ENCODE results near the gene SETD5. TPM values are rescaled to one million over a fixed set of nuclear protein-coding genes. Genes with fewer than 3 reads are reported as not detected.

The SETD5 gene
- total RNA-seq, 1 experiment from 2014 or later = 49.3 TPM

GRCh38 chr3:9435316-9435715 is 37.9 kb downstream of the SETD5 start:
- H3K27ac ChIP-seq = no peak overlapping the region
- no peak overlapping the region for H3K4me3 ChIP-seq
- no peak for DNase-seq (ENCODE audit: low read depth in 1 of 2, low spot score in 2 of 2)
- peaks cover 96% of the 10 kb centered on the region for H3K36me3 ChIP-seq
- no peaks in the 10 kb centered on the region for H3K9me3 ChIP-seq (replicated peaks)
- H3K27me3 ChIP-seq (replicated peaks) = no peaks in the 10 kb centered on the region
- H3K4me1 ChIP-seq (replicated peaks) = no peaks in the 10 kb centered on the region; the same call in 1 of the 2 replicates

GRCh38 chr3:9439331-9439730 is 41.9 kb downstream of the SETD5 start:
- H3K36me3 ChIP-seq = peaks cover 97% of the 10 kb centered on the region
- DNase-seq (ENCODE audit: low read depth in 1 of 2, low spot score in 2 of 2) = no peak
- H3K4me1 ChIP-seq (replicated peaks) = no peaks in the 10 kb centered on the region; the same call in 1 of the 2 replicates
- H3K27me3 ChIP-seq (replicated peaks) = no peaks in the 10 kb centered on the region
- H3K4me3 ChIP-seq = no peak overlapping the region
- no peak overlapping the region for H3K27ac ChIP-seq
- H3K9me3 ChIP-seq (replicated peaks) = no peaks in the 10 kb centered on the region

DNA sequence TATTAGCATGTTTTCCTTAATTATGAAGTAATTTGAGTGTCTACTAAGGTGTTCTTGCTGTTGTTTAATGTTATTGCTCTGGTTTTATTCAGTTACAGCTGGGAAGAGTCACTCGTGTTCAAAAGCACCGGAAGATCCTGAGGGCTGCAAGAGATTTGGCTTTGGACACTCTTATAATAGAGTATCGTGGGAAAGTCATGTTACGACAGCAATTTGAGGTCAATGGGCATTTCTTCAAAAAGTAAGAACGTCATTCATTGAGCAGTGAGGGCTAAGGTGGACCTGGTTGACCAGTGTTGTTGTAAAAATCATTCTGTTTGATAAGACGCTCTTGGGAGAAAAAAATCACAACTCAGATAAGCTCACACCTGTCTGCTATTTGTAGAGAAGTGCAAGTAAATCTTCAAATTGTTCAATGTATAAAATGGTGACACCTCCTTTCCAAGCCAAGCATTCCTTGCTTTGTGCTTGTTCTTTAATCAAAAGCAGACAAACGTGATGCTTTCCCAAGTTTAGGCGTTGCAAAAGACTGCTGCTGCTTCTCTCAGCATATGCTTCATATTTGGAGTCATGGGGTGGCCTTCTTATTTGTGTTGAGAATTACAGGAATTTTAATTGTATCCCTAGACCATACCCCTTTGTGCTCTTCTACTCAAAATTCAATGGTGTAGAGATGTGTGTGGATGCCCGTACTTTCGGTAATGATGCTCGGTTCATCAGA is 44.2 kb downstream of the SETD5 start:
- no peak for DNase-seq (ENCODE audit: low read depth in 1 of 2, low spot score in 2 of 2)
- Histone ChIP-seq H3K4me3 (no peak overlapping the region), H3K4me1 (replicated peaks) (no peaks in the 10 kb centered on the region; the same call in 1 of the 2 replicates), H3K36me3 (peaks cover 92% of the 10 kb centered on the region), H3K27me3 (replicated peaks) (no peaks in the 10 kb centered on the region), H3K9me3 (replicated peaks) (no peaks in the 10 kb centered on the region), H3K27ac (no peak overlapping the region)

- H3K4me1 ChIP-seq (replicated peaks) = no peaks in the 10 kb centered on the region
- DNase-seq (ENCODE audit: low read depth in 1 of 2, low spot score in 2 of 2) = no peak
- no peaks in the 10 kb centered on the region for H3K27me3 ChIP-seq (replicated peaks)
- no peak overlapping the region for H3K4me3 ChIP-seq
- H3K27ac ChIP-seq = no peak overlapping the region
- H3K36me3 ChIP-seq = peaks cover 91% of the 10 kb centered on the region
- H3K9me3 ChIP-seq (replicated peaks) = no peaks in the 10 kb centered on the region
Measured at GRCh38 chr3:9448071-9448470, 50.7 kb downstream of the SETD5 start.

DNA sequence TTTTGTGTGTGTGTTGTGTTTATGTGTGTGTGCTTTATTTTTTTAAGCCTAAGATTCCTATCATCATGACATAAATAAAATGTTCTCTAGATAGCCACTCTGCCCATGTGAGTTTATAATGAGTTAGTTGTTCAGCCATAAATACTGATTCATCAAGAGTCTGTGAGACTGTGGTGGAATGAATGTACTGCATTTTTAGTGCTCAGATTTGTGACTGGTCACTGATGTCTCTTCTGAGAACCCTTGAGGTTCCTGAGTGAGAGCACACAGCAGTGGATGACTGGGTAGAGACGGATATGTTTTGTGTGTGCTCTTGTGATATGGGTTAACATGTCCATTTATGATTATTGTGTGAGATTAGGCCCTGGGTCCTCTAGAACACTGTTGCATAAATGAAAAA is 51.2 kb downstream of the SETD5 start:
- Histone ChIP-seq H3K4me1 (replicated peaks) (no peaks in the 10 kb centered on the region), H3K36me3 (peaks cover 91% of the 10 kb centered on the region), H3K9me3 (replicated peaks) (no peaks in the 10 kb centered on the region), H3K27ac (no peak overlapping the region), H3K4me3 (no peak overlapping the region), H3K27me3 (replicated peaks) (no peaks in the 10 kb centered on the region)
- DNase-seq (ENCODE audit: low read depth in 1 of 2, low spot score in 2 of 2) = no peak

DNA sequence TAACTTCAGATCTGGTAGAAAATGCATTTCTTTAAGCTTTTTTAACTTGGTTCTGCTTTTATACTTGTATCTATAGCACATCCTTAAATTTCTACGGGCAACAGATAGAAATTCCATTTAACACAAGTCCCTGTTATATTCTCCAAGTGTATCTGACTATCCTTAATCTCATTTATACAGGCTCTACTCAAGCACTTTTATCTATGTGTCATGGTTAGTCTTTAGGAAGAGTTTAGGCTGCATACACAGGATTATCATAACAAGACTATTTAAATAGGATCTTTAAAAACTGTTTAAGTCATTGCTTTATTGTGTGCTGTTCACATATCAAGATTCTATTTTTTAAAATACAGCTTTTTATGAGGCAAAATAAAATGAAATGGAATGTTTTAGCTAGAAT is 52.7 kb downstream of the SETD5 start:
- no peak for DNase-seq (ENCODE audit: low read depth in 1 of 2, low spot score in 2 of 2)
- no peaks in the 10 kb centered on the region for H3K27me3 ChIP-seq (replicated peaks)
- no peaks in the 10 kb centered on the region for H3K9me3 ChIP-seq (replicated peaks)
- no peak overlapping the region for H3K27ac ChIP-seq
- no peak overlapping the region for H3K4me3 ChIP-seq
- no peaks in the 10 kb centered on the region for H3K4me1 ChIP-seq (replicated peaks)
- H3K36me3 ChIP-seq = peaks cover 84% of the 10 kb centered on the region

- H3K27me3 ChIP-seq (replicated peaks) = no peaks in the 10 kb centered on the region
- H3K4me3 ChIP-seq = no peak overlapping the region
- no peaks in the 10 kb centered on the region for H3K4me1 ChIP-seq (replicated peaks)
- H3K9me3 ChIP-seq (replicated peaks) = no peaks in the 10 kb centered on the region
- no peak for DNase-seq (ENCODE audit: low read depth in 1 of 2, low spot score in 2 of 2)
- no peak overlapping the region for H3K27ac ChIP-seq
- peaks cover 87% of the 10 kb centered on the region for H3K36me3 ChIP-seq
Measured at GRCh38 chr3:9450991-9451390, 53.6 kb downstream of the SETD5 start.

- Histone ChIP-seq H3K4me1 (replicated peaks) (no peaks in the 10 kb centered on the region), H3K4me3 (no peak overlapping the region), H3K36me3 (peaks cover 86% of the 10 kb centered on the region), H3K27me3 (replicated peaks) (no peaks in the 10 kb centered on the region), H3K9me3 (replicated peaks) (no peaks in the 10 kb centered on the region), H3K27ac (no peak overlapping the region)
- DNase-seq (ENCODE audit: low read depth in 1 of 2, low spot score in 2 of 2) = no peak
Measured at GRCh38 chr3:9452417-9452816, 55.0 kb downstream of the SETD5 start.

- peaks cover 81% of the 10 kb centered on the region for H3K36me3 ChIP-seq
Measured at GRCh38 chr3:9455596-9456131, 58.2 kb downstream of the SETD5 start.

GRCh38 chr3:9467451-9467850 is 70.0 kb downstream of the SETD5 start:
- H3K36me3 ChIP-seq = peaks cover 95% of the 10 kb centered on the region
- no peak overlapping the region for H3K4me3 ChIP-seq
- no peaks in the 10 kb centered on the region for H3K4me1 ChIP-seq (replicated peaks)
- H3K27me3 ChIP-seq (replicated peaks) = no peaks in the 10 kb centered on the region
- no peak overlapping the region for H3K27ac ChIP-seq
- no peaks in the 10 kb centered on the region for H3K9me3 ChIP-seq (replicated peaks)
- no peak for DNase-seq (ENCODE audit: low read depth in 1 of 2, low spot score in 2 of 2)

More at GRCh38 chr3:9455596-9456131, 58.2 kb downstream of the SETD5 start:
- Histone ChIP-seq H3K27ac (no peak overlapping the region), H3K4me1 (replicated peaks) (no peaks in the 10 kb centered on the region), H3K27me3 (replicated peaks) (no peaks in the 10 kb centered on the region), H3K9me3 (replicated peaks) (no peaks in the 10 kb centered on the region), H3K4me3 (no peak overlapping the region)
- no peak for DNase-seq (ENCODE audit: low read depth in 1 of 2, low spot score in 2 of 2)

DNA sequence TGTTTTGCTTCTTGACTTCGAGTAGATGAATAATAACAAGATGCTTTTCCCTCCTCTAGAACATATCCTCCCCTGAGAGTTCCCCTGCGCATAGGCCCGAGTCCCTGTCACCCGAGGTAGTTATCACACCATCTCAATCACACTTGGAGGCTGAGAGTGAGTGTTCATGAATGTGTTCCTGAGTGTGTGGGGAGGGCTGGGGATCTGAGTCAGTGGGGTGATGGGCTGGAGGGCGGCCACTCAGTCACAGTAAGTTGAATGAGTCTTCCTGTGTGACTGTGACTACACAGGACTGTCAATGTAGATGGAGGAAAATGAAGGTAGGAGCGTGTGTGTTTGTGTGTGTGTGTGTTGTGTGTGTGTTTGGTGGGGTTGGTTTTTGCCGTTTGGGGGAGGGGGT is 71.0 kb downstream of the SETD5 start:
- Histone ChIP-seq H3K4me3 (no peak overlapping the region), H3K9me3 (replicated peaks) (no peaks in the 10 kb centered on the region), H3K36me3 (peaks cover 95% of the 10 kb centered on the region), H3K27me3 (replicated peaks) (no peaks in the 10 kb centered on the region), H3K4me1 (replicated peaks) (no peaks in the 10 kb centered on the region), H3K27ac (no peak overlapping the region)
- DNase-seq (ENCODE audit: low read depth in 1 of 2, low spot score in 2 of 2) = no peak

DNA sequence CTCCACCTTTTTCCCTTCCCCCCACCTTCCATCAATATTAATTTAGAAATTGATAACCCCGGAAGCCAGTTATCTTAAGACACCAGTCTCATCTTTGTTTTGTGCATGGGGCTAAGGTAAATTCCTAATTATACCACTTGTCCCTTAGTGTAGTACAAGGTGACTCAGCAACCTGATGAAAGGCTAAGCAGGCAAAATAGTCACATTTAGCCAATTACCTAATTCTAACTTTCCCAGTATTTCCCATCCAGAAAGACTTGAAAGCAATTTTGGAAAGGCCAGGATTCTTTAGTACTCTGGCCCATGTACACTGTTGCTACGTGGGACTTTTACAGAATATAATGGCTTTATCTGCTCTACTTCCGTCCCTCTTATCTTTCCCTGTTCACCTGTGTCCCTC is 72.6 kb downstream of the SETD5 start:
- Histone ChIP-seq H3K27ac (no peak overlapping the region), H3K9me3 (replicated peaks) (no peaks in the 10 kb centered on the region), H3K27me3 (replicated peaks) (no peaks in the 10 kb centered on the region), H3K36me3 (peaks cover 95% of the 10 kb centered on the region), H3K4me1 (replicated peaks) (no peaks in the 10 kb centered on the region), H3K4me3 (no peak overlapping the region)
- no peak for DNase-seq (ENCODE audit: low read depth in 1 of 2, low spot score in 2 of 2)

- Histone ChIP-seq H3K4me1 (replicated peaks) (no peaks in the 10 kb centered on the region), H3K9me3 (replicated peaks) (no peaks in the 10 kb centered on the region), H3K27me3 (replicated peaks) (no peaks in the 10 kb centered on the region), H3K4me3 (no peak overlapping the region), H3K36me3 (peaks cover 91% of the 10 kb centered on the region), H3K27ac (no peak overlapping the region)
- DNase-seq (ENCODE audit: low read depth in 1 of 2, low spot score in 2 of 2) = no peak
Measured at GRCh38 chr3:9473496-9474065, 76.2 kb downstream of the SETD5 start.

DNA sequence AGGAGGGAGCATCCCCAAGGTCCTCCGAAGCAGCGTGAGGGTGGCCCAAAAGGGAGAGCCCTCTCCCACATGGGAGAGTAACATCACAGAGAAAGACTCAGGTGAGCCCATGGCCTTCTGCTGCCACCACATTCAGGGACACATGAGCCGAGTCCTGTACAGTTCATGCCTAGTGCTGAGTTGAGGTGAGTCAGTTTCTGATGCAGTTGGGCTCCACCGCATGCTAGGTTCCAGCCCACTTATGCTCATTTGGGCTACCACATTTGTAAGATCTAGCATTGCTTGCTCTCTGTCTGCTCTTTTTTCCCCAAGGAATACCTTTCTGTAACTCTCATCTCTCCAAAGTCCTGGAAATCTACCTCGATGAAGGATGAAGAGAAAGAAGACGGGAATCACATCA is 77.1 kb downstream of the SETD5 start:
- peaks cover 90% of the 10 kb centered on the region for H3K36me3 ChIP-seq
- no peaks in the 10 kb centered on the region for H3K27me3 ChIP-seq (replicated peaks)
- no peak overlapping the region for H3K27ac ChIP-seq
- H3K4me1 ChIP-seq (replicated peaks) = no peaks in the 10 kb centered on the region
- no peak for DNase-seq (ENCODE audit: low read depth in 1 of 2, low spot score in 2 of 2)
- no peak overlapping the region for H3K4me3 ChIP-seq
- H3K9me3 ChIP-seq (replicated peaks) = no peaks in the 10 kb centered on the region
